Non-pigmented ciliary epithelial cell (primary cell): Measurements from ENCODE around the gene DDAH1.
A peak's percentile ranks its signal among the peaks of the same experiment; 100 is the strongest.

ENCODE experiments used
- DNase-seq: peaks from one replicate; pipeline ENCODE4 v3.0.0-alpha.2; 2010; ENCODE audit warnings: low read depth

Gene DDAH1

DNA sequence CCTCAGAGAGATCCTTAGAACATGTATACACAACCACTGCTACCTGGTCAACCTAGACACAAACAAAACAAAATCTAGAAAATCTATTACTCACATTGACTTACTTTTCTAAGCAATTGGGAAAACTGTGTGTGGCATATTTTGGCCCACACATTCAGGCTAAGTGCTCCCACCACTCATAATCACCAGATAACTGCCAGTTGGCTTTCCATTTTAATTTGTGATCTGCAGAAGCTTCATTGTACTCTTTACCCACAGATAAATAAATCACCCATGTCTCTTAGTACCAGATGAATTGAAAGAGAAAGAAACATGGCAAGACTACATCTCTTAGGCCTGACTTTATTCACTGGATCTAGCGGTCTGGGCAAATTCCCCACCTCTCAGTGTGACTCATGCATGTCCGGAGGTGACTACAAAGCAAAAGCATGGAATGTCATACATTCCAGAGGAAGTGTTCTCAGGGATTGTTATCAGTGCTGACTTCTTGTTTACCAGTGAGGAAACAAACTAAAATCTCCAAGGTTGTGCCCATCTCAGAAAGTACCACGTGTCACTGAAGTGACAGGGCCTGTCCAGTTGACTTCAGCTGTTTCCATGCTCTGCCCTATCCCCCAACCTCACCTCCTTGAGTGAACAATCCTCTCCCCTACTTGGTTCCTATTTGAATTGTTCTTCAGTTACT is 136.1 kb downstream of the DDAH1 start:
- DNase-seq: peak; percentile 100

DNA sequence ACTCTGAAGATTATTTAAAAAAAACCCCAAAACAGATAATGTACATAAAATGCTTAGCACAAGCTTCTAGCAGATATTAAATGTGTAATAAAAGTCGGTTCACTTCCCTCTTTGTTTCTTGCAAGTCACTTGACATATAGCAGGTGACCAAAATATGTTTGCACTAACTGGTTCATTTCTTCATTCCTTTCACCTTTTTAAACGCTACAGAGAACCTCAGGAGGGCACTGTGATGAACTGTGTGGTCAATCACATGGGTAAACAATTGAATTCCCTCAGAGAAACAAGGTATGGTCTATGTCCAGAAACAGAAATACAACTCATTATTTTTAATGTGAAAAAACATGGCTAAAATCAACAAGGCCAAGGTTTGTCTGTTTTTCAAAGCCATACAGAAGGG is 137.2 kb downstream of the DDAH1 start:
- no peak for DNase-seq

DNA sequence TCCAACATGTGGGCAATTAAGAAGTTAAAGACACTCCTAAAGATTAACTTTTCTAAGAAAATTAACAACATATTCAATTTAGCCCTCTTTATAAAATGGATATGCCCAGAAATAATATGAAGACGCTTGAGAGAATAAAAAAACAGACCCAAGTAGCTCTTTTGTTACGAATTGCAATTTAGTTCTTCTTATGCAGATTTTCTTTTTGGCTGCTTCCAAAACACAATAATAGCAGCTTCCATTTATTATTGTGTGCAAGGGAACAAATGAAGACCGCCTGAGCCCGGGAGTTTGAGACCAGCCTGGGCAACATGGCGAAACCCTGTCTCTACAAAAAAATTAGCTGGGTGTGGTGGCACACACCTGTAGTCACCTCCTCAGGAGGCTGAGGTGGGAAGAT is 138.1 kb downstream of the DDAH1 start:
- no peak for DNase-seq

DNA sequence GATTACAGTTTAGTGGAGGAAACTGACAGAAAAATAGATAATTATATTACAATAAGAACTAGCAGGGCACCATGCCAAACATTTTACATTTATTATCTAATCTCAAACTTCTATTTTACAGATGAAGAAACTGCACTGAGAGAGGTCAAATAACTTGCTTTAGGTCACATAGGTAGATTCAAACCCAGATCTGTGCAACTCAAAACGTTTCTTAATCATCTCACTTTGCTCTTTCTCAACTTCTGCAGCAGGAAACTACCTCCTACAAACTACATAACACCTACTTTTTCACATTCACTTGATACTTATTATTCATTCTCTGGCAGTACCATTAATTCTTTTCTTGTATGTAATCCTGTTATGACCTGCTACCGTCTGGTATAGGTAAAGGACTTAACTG is 138.6 kb downstream of the DDAH1 start:
- no peak for DNase-seq

DNA sequence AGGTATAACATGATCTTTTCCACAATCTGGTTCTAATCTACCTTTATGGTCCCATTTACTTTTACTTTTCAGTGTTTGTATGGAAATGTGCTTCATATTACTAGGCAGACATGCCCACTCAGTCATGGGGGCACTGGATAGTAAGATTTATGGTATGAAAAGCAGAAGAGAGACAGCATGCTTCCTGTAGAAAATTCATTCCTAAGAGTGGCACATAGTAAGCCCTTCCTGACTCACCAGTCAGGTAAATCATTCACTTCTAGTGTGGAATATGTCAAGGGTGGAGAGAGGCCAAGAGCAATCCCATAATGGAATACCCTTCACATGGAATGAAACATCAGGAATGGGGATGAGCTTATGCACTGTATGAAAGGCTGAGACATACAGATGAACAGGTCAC is 139.0 kb downstream of the DDAH1 start:
- DNase-seq: no peak

DNA sequence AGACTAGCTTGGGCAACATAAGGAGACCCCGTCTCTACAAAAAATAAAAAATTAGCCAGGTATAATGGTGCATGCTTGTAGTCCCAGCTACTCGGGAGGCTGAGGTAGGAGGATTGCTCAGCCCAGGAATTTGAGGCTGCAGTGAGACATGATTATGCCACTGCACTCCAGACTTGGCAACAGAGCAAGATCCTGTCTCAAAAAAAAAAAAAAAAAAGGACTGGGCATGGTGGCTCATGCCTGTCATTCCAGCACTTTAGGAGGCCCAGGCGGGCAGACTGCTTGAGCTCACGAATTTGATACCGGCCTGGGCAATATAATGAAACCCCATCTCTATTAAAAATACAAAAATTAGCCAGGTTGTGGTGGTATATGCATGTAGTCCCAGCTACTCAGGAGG is 141.2 kb downstream of the DDAH1 start:
- no peak for DNase-seq

DNA sequence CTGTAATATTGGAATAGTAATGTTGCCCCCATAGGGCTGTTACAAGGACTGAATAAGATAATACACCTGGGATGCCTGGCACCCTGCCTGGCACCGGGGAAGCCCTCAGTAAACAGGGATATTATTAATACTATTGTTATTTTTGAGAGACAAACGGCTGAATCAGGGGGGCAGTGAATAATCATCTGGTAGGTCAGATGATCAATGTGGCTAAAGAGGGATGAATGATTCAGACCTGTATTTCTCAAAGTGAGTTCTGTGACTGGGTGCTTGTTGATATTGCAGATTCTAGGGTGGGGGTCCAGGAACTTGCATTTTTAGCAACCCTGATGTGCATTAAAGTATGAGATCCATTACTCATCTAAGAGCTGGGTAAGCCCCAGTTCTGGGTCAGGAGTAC is 142.3 kb downstream of the DDAH1 start:
- no peak for DNase-seq

DNA sequence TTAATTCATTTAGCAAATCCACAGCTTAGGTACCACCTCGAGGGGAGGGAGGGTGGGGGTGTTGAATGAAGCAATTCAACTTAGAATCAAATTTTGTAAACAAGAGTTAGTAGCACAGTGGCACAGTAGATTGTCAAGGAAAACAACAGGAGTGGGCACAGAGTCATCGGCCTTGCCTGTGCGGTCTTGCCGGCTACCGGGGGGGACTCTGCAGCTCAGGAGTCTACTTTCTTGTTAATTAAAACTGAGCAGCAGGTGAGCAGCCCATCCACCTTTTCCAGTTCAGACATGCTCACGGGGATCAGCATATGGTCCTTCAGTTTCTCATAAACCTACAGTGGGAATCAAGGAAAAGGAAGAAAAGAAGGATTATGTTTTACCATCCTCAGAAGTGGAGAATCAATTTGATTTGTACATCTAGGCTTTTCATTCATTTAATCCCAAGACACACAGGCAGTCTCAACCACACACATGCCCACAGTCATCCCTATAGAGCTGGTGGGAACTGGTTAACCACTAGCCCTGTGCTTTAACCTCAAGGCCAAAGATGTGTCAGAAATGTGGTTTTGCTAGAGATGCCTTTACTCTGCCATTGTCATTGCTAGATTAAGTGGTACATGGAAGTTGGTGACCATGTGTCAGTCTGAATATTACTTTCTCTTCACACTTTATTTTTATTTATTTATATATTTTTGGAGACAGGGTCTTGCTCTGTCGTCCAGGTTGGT is 143.6 kb downstream of the DDAH1 start:
- no peak for DNase-seq

DNA sequence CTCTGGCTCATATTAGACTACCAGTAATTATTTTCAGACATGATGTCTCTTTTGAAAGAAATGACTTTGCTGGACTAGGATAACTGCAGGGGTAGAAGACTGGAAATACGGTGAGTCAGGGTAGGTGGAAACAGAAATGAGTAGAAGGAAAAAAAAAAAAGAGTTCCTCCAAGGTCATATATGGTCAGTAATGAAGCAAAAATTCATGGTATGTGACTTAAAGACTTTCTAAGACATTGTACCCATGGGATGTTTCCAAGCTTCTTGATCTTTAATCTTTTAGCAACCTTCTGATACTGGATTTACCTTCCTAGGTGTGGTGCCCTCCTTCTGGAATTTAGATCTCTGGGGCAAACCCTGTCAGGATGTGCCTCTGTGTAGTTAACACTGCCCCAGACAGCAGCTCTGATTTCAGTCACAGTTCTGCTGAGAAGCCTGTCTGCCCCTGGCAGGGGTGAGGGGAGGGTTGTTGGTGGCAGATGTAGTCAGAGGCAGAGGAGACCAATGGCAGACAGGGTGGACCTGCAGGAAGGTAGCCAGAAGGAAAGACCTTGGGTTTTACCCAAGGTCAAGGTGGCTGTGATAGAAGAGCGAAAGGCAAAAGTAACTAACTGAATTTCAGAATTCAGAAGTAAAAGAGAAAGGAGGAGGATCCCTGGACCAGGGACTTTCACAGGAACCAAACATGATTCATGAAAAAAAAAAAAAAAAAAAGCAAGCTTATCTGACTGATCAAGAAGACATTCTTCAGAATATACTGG is 144.4 kb downstream of the DDAH1 start:
- DNase-seq: no peak

DNA sequence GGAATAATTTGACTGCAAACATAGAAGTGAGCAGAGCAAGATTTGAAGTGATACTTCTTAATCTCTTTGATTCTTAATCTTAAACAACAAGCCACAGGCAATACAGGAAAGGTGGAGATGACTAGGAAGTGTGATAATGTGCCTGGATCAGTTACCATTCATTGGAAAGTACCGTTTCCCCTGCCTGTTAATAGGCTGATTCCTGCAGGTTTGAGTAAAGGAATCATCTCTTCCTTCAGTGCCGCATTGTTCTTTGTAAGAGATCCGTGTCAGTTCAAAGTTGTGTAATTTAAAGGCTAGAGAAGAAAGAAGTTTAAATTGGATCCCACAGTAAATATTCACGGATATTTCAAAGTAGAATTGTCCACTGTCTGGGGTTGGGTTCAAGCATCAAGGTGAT is 145.0 kb downstream of the DDAH1 start:
- DNase-seq: no peak

DNA sequence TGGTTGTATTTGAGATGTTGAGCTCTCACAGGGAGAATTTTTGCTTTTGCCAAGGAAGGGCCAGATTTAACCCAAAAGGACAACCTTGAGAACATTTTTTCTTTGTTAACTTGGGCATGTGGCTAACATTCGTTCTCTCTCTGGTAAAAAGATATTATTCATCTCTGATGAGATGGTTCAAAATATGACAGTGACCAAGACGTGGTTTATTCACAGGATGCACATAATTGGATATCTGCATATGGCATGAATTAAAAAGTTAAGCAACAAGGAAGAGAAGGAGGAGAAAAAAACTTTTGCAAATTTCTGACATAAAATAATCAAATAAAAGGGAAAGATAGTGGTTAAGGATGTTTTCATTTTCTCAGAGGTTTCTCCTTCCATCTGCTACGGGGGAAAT is 145.5 kb downstream of the DDAH1 start:
- DNase-seq: no peak

DNA sequence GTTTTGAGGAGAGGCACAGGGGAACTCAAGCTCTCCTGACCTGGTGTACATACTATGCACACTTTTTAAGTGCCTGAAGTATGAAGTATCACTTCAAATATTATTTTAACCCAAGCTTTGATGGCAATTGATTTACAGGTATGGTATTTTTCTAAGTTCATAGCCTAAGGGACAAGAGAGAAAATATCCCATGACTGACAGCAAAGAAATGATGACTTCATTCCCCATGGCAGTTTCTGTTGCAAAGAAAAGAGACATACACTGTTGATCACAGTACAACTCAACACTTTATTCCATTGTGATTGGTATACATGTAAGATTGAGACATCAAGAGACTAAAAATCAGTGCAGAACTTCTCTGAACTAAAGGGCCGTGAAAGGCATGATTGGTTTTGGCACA is 146.7 kb downstream of the DDAH1 start:
- DNase-seq: no peak

DNA sequence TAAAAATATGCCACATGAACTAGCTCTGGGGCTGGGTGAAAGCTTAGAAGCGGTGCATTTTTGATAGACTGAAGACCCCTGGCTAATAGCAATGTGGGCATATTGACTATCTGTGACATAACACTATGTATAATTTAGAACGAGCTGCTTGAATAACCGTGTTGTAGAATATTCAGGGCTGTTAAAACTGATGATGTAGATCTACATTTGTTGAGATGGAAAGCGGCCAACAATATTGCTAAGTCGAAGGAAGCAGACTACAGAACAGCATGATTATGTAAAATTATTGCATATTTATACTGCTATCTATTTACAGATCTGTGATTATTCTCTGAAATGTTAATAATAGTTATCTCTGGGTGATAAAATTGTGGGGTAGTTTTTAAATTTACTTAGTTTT is 147.4 kb downstream of the DDAH1 start:
- DNase-seq: no peak

DNA sequence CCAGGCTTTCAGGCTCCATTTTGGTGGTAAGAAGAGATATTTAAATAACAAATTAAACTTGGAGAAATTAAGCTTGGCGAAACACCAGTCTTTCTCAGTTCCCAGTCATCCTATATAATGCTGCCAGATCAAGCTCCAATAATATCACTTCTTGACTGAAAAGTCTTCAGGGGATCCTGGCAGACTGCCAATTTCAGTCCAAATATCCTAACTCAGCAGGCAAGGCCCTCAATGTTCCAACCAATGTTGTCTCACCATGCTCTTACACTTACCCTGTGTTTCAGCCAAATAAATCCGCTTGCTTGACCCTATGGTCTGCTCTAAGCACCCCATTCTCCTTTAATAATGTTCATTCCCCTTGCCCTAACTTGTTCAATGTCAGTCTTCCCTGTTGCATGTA is 148.6 kb downstream of the DDAH1 start:
- no peak for DNase-seq

DNA sequence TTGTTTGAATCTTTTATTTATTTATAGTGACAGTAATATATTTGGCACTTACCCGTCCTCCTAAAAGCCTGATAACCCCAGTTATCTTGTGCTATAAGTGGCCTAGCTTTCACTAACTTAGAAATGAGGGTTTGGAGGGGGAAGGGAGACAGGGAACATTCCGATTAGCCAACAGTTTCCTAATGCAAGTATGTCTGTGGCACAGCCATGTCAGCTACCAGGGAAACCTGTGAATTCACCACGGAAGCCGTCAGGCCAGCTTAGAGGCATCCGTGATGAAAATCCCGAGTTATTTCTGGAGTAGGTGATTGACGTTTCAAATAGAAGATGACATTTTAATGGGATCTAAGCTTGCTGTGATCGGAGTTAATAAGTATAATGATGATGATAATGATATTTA is 149.2 kb downstream of the DDAH1 start:
- DNase-seq: no peak

DNA sequence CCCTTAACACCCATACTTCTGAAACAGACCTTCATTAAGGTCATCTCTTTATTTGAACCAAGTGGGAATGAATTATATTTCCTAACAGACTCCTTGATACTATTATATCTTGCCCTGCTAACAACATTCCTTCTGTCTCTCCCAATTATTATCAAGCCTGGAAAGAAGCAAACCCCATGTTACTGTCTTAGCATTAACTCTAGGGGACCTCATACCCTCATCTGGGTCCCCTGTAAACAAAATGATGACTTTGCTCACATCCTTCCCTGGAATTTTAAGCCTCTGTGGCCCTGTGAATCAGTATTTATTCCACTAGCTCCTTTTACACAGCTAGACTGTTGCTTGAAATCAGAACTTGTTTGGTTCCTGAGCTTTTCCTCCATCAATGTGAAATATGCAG is 150.2 kb downstream of the DDAH1 start:
- no peak for DNase-seq

DNA sequence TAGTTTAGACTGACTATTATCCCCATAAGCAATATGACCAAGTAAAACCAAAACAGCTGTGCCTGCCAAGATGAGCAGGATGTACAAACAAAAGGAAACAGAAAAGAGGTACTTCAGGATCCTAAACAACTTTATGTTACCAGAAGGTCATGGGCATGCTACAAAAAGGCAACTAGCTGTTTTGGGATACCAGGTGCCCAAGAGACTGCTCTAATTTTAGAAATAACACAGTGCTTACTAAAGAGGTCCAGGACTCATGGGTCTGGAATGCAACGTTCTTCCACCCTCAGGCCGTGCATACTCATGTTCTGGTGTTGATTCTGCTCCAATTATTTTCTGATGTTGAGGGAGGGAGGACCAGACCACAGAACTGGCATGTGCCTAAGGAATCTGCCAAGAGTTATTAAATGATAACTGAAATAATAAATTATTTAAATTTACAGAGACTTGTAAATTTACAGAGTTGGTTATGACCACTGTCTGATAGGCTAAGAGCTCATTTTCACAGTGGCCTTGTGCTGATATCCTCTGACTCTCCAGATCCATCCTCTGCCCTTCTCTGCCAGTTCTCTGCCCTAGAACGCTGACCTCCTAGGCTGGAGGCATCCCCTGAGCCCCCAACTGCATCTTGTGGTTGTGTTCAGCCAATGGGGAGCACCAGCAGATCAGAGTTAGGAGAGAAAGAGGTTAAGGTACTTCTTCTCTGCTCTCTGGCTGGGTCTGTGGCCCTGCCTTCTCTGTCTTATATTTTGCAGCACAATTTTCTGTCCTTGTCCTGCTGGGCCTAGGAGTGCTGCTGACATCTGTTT is 150.9 kb downstream of the DDAH1 start:
- DNase-seq: peak; percentile 88

DNA sequence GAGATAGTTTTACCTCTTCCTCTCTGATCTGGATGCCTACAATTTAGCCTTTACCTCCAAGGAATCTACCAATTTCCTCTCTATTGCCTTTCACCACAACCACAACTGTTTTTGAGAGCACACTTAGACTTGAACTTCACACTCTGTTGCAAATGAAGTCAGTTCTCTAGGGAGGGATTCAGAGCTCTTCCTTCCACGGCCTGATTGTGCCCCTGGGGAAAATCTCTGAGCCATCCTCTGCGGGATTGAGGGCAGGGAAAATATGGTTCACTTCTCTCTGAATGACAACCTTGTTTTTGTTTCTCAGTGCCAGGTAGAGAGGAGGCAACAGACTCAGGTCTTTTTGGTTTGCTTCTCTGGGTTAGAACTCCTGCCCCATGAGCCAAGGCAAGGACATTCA is 153.1 kb downstream of the DDAH1 start:
- no peak for DNase-seq

DNA sequence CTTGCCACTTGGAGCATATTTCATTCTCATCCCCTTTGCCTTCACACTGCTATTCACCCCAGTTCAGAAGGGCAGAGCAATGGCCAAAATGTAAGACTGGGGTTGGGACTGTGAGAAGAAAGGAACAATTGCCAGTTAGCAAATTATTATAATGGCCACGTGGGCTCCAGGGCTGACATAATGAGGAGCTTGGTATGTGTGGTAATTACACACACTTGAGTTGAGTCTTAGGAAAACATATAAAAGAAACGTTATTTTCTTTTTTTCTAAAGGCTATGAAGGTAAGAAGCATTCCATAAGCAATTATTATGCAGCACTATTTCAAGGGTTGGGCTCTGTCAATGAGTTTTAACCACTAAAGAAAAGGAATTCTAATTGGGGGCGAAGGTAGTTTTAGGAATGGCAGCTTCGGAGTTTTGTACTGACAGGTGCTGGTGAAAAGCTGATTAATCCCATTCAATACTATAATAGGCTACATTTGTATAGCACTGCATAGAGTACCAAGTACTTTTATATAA is 156.1 kb downstream of the DDAH1 start:
- no peak for DNase-seq

DNA sequence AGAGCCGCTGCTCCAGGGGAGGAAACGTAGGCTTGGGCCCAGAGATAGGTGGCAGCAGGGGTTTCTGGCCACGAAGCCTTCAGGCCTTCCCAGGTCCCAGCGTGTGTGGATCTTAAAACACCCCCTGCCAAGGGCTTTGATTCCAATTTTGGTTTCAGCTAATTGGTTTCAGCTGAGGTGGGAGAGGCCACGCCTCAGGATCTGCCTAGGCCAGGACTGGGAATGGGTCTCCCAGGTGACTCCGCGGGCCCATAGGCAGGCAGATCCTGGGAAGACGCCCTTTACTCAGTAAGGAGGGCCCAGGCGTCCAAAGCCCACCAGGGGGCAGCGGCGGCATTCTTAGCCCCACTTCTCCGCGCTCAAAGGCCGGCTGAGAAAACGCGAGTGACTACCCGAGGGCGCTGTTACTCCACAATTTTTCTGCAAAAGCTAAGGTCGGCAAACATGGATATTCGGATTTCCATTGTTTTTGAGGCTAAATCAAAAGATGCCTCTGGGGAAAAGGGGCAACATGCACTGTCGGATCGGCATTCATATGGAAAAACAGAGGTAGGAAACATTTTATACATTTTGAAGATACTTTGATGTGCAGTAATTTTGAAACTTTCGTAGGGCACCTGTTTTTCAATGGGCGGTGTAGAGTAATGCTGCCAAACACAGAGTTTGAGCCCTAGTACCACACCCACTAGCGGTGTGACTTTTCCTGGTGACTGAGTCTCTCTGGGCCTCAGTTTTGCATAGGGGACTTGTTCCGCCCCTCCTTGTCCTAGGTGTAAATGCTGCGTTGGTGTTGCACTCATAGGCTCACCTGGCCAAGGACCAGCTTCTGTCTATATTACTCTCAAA is 156.7 kb downstream of the DDAH1 start:
- peak; percentile 57 for DNase-seq

DNA sequence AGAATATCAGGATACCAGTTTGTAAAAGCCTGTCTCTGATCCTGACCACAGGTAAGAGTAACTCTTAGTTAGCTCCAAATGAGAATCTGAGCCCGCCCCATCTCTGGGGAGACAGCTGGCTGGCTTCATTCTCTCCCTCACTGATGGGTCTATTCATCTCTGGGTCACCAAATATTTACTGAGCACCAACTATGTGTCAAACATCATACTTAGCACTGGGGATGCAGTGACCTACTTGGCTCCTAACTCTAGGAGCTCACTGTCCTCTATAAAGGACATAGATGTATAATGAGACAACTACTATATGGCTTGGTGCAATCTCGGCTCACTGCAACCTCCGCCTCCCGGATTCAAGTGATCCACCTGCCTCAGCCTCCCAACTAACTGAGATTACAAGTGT is 158.7 kb downstream of the DDAH1 start:
- no peak for DNase-seq
